ENCODE data around the gene OSBPL5. TPM values are rescaled to one million over a fixed set of nuclear protein-coding genes. Genes with fewer than 3 reads are reported as not detected.

The OSBPL5 gene
- total RNA-seq, 4 donors from 2014 or later, result 12.9 to 64.2 (median 22.3) TPM

GRCh38 chr11:3046190-3046589 lies 118.9 kb downstream of the OSBPL5 start:
- TF ChIP-seq CTCF (IDR thresholded peaks at IDR 0.05; ENCODE audit: low read depth), result no peak

- TF ChIP-seq CTCF (IDR thresholded peaks at IDR 0.05; ENCODE audit: low read depth), result no peak
Observed at GRCh38 chr11:3044915-3045314, 120.2 kb downstream of the OSBPL5 start.

- no peak for TF ChIP-seq CTCF (IDR thresholded peaks at IDR 0.05; ENCODE audit: low read depth)
Observed at GRCh38 chr11:3044004-3044403, 121.1 kb downstream of the OSBPL5 start.

GRCh38 chr11:3043315-3043871 lies 121.7 kb downstream of the OSBPL5 start:
- TF ChIP-seq CTCF (IDR thresholded peaks at IDR 0.05; ENCODE audit: low read depth), result no peak

DNA sequence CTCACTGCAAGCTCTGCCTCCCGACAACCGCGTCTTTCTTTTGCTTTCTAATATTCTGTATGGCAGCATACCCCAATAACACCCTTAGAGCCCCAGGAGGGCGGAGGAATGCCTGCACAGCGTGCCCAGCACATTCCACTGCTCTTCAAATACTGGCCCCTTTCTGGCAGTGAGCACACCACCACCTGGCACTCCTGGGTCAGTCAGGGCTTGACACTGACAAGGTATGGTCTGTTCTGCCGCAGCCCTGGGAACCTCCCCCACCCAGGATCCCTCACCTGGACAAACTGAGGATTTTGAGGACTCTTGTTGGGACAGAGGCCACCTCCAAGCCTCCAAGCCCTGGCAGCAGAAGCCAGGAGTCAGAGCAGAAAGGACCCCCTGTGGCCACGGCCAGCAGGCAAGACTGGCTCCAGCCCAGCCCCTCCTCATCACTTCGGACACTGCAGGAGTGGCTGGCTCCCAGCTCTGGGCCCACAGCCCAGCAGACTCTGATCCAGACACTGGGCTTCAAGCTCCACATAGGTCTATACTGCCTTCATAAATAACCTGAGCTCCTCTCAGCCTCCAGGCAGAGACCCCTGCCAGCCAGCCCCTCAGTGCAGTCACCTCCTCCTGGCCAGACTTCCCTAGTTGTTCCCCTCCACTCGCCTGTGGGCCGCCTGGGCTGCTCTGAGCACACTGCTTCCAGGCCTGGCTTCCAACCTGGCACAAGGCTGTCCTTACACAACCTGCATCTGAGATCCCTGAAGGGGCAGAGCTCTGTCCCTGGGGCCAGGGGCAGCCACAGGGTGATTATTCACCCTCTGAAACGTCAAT lies 122.4 kb downstream of the OSBPL5 start:
- no peak for TF ChIP-seq CTCF (IDR thresholded peaks at IDR 0.05; ENCODE audit: low read depth)

GRCh38 chr11:3041699-3042441 lies 123.2 kb downstream of the OSBPL5 start:
- no peak for TF ChIP-seq CTCF (IDR thresholded peaks at IDR 0.05; ENCODE audit: low read depth)

GRCh38 chr11:3040881-3041280 lies 124.2 kb downstream of the OSBPL5 start:
- TF ChIP-seq CTCF (IDR thresholded peaks at IDR 0.05; ENCODE audit: low read depth), result no peak

Data from subcutaneous adipose tissue (tissue), 4 donors.